Measurements from ENCODE around the gene DNAAF3. TPM values are rescaled to one million over a fixed set of nuclear protein-coding genes. Genes with fewer than 3 reads are reported as not detected.

The DNAAF3 gene
- total and polyA plus RNA-seq, 2 donors from 2014 or later: 5.1 to 11.4 TPM

- H3K9me3 ChIP-seq (ENCODE audit: control insufficient read depth in 2 of 3, insufficient read depth in 1 of 3, low read length in 3 of 3): peaks cover 0 to 5% (median 0%) of the 10 kb centered on the region in 3 donors
- no peak within 1 kb of the TSS for H3K9ac ChIP-seq (ENCODE audit: low read length in 3 of 3)
- DNase-seq (peak in 2 of 5 donors; percentile 50), FAIRE-seq (no peak)
- TF ChIP-seq, protein P1, sequence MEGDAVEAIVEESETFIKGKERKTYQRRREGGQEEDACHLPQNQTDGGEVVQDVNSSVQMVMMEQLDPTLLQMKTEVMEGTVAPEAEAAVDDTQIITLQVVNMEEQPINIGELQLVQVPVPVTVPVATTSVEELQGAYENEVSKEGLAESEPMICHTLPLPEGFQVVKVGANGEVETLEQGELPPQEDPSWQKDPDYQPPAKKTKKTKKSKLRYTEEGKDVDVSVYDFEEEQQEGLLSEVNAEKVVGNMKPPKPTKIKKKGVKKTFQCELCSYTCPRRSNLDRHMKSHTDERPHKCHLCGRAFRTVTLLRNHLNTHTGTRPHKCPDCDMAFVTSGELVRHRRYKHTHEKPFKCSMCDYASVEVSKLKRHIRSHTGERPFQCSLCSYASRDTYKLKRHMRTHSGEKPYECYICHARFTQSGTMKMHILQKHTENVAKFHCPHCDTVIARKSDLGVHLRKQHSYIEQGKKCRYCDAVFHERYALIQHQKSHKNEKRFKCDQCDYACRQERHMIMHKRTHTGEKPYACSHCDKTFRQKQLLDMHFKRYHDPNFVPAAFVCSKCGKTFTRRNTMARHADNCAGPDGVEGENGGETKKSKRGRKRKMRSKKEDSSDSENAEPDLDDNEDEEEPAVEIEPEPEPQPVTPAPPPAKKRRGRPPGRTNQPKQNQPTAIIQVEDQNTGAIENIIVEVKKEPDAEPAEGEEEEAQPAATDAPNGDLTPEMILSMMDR (IDR thresholded peaks at IDR 0.05; ENCODE audit: borderline replicate concordance, extremely low read depth, insufficient read depth): no peak
- intact Hi-C loops (cut with DNase I): loop anchor here (10.0 kb wide), 2 partner anchors 275 to 355 kb away; no protein-coding TSS in a partner anchor
- H3K36me3 ChIP-seq (ENCODE audit: control insufficient read depth in 2 of 3, insufficient read depth in 3 of 3, low read length in 3 of 3): no peaks in the 10 kb centered on the region
- no peak within 1 kb of the TSS for H3K27ac ChIP-seq (ENCODE audit: low read depth in 2 of 2, low read length in 2 of 2)
- H3K4me3 ChIP-seq (ENCODE audit: low read length in 3 of 3): no peak within 1 kb of the TSS
- no peaks in the 10 kb centered on the region for H3K4me1 ChIP-seq (ENCODE audit: control insufficient read depth in 2 of 3, insufficient read depth in 2 of 3, low read depth in 1 of 3, low read length in 3 of 3)
- peaks cover 5% of the 10 kb centered on the region for H3K27me3 ChIP-seq (ENCODE audit: control insufficient read depth, insufficient read depth, low read length)
These were observed 17.1 kb downstream of the DNAAF3 start, which contains the start of gene TNNT1 for GRCh38 chr19:55149078-55150003. TSS of gene TNNT1 (minus strand) at chr19:55149206. CDS start at chr19:55147157, 2,049 bp downstream.

DNA sequence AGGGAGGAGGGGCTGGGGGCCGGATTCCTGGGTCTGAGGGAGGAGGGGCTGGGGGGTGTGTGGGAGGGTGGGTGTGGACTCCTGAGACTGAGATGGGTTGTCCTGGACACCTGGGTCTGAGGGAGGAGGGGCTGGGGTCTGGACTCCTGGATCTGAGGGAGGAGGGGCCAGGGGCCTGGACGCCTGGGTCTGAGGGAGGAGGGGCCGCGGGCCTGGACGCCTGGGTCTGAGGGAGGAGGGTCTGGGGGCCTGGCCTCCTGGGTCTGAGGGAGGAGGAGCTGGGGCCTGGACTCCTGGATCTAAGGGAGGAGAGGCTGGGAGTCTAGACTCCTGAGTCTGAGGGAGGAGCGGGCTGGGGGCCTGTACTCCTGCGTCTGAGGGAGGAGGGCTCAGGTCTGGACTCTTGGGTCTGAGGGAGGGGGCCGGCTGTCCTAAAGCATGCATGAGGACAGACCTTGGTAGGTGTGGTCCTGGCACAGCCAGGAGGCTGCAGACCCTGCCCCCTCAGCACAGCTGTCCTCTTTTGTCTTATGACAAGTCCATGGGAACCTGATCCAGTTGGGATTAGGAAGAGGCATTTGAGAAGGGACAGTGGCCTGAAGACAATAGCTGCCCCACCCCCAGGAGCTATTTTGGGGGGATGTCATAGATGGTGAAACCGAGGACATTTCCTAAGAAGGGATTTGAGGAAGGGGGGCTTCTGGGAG, 18.7 kb downstream of the DNAAF3 start:
- Histone ChIP-seq H3K27me3 (ENCODE audit: control insufficient read depth, insufficient read depth, low read length) (peaks cover 5% of the 10 kb centered on the region), H3K9ac (ENCODE audit: low read length in 3 of 3) (no peak overlapping the region), H3K4me1 (ENCODE audit: control insufficient read depth in 2 of 3, insufficient read depth in 2 of 3, low read depth in 1 of 3, low read length in 3 of 3) (no peaks in the 10 kb centered on the region), H3K27ac (ENCODE audit: low read depth in 2 of 2, low read length in 2 of 2) (no peak overlapping the region), H3K36me3 (ENCODE audit: control insufficient read depth in 2 of 3, insufficient read depth in 3 of 3, low read length in 3 of 3) (no peaks in the 10 kb centered on the region), H3K9me3 (ENCODE audit: control insufficient read depth in 2 of 3, insufficient read depth in 1 of 3, low read length in 3 of 3) (peaks cover 0 to 5% (median 0%) of the 10 kb centered on the region in 3 donors), H3K4me3 (ENCODE audit: low read length in 3 of 3) (no peak overlapping the region)
- TF ChIP-seq, protein P1 (IDR thresholded peaks at IDR 0.05; ENCODE audit: borderline replicate concordance, extremely low read depth, insufficient read depth): no peak
- intact Hi-C loops (cut with DNase I): loop anchor here (10.0 kb wide), 1 partner anchor 357 kb away; no protein-coding TSS in a partner anchor
- DNase-seq (peak in 1 of 5 donors; percentile 74), FAIRE-seq (no peak)

DNA sequence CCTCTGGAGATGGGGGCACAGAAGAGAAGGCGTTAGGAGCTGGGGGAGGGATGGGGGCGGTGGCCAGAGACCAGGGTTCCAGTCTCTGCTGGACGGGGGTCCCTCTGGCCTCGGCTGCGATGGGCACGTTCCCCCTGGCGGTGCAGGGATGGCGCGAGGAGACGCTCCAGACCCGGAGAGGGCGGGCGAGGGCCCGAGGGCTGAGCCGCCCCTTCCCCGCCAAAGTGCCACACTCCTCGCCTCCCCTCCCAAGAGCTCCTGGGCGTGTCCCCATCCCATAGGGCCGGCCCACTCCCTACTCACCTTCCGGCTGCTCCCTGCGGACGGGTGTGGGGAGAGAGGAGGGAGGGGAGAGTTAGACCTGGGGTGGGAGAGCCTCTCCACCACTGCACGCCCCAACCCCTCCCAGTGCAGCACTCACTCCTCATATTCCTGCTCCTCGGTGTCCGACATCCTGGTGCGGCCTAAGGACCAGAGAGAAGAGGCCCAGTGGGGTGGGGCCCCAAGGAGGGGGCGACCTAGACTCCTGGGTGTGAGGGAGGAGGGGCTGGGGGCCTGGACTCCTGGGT, 19.6 kb downstream of the DNAAF3 start:
- no peak overlapping the region for H3K9ac ChIP-seq (ENCODE audit: low read length in 3 of 3)
- intact Hi-C loops (cut with DNase I): loop anchor here (10.0 kb wide), 1 partner anchor 358 kb away; no protein-coding TSS in a partner anchor
- H3K27me3 ChIP-seq (ENCODE audit: control insufficient read depth, insufficient read depth, low read length): peaks cover 5% of the 10 kb centered on the region
- H3K4me1 ChIP-seq (ENCODE audit: control insufficient read depth in 2 of 3, insufficient read depth in 2 of 3, low read depth in 1 of 3, low read length in 3 of 3): no peaks in the 10 kb centered on the region
- peak in 4 of 5 donors; percentile 35 to 71 (median 62) for DNase-seq
- no peak overlapping the region for H3K27ac ChIP-seq (ENCODE audit: low read depth in 2 of 2, low read length in 2 of 2)
- FAIRE-seq: no peak
- no peak overlapping the region for H3K4me3 ChIP-seq (ENCODE audit: low read length in 3 of 3)
- peaks cover 0 to under 1% (median 0%) of the 10 kb centered on the region in 3 donors for H3K9me3 ChIP-seq (ENCODE audit: control insufficient read depth in 2 of 3, insufficient read depth in 1 of 3, low read length in 3 of 3)
- H3K36me3 ChIP-seq (ENCODE audit: control insufficient read depth in 2 of 3, insufficient read depth in 3 of 3, low read length in 3 of 3): no peaks in the 10 kb centered on the region
- TF ChIP-seq, protein P1 (IDR thresholded peaks at IDR 0.05; ENCODE audit: borderline replicate concordance, extremely low read depth, insufficient read depth): no peak
